Upper lobe of left lung (tissue), 6 donors: ENCODE measurements around the gene MANSC1. TPM values are rescaled to one million over a fixed set of nuclear protein-coding genes. Genes with fewer than 3 reads are reported as not detected.

ENCODE experiments used
- ATAC-seq, 2 donors: fragments of 200-7000 bp; cut with Tn5 transposase; one replicate each; pipeline ENCODE4 v1.9.1; 2022; ENCODE audit warnings: mild to moderate bottlenecking in 2 of 2, moderate library complexity in 2 of 2; ENCODE audit not compliant: low FRiP score in 2 of 2
- DNase-seq, 2 donors: peaks; one replicate each; pipeline ENCODE4 v3.0.0-alpha.2; 2019 to 2020
- H3K27ac ChIP-seq, 4 donors: fragments of 200-600 bp; sonication (generic); one replicate each; pipeline ENCODE4 v1.5.1; 2016 to 2019
- H3K27me3 ChIP-seq, 4 donors: fragments of 200-600 bp; sonication (generic); one replicate each; pipeline ENCODE4 v1.5.1; 2017 to 2019
- H3K36me3 ChIP-seq, 4 donors: fragments of 200-600 bp; sonication (generic); one replicate each; pipeline ENCODE4 v1.5.1; 2016 to 2019
- H3K4me1 ChIP-seq, 4 donors: fragments of 200-600 bp; sonication (generic); one replicate each; pipeline ENCODE4 v1.5.1; 2018 to 2019
- H3K4me3 ChIP-seq, 4 donors: fragments of 200-600 bp; sonication (generic); one replicate each; pipeline ENCODE4 v1.5.1; 2017 to 2019; ENCODE audit warnings: mild to moderate bottlenecking in 2 of 4, moderate library complexity in 1 of 4
- H3K9me3 ChIP-seq, 4 donors: fragments of 200-600 bp; sonication (generic); one replicate each; pipeline ENCODE4 v1.5.1; 2018 to 2019
- CTCF ChIP-seq, 6 experiments: fragments of 450-650 bp in 4 of 6; fragments of 200-600 bp in 2 of 6; sonication (generic) in 2 of 6; IDR thresholded peaks; one replicate each; pipeline ENCODE4 v1.5.1; 2016 to 2019; ENCODE audit warnings: antibody characterized with exemption in 6 of 6
- EP300 ChIP-seq, 4 donors: sonication (generic); formaldehyde crosslinking; IDR thresholded peaks; one replicate each; pipeline ENCODE4 v1.5.1; 2017; ENCODE audit warnings: antibody characterized with exemption in 4 of 4, control low read depth in 2 of 4
- POLR2A ChIP-seq, 4 donors: fragments of 450-650 bp; IDR thresholded peaks; one replicate each; pipeline ENCODE4 v1.5.1; 2016 to 2017; ENCODE audit warnings: antibody characterized with exemption in 4 of 4, mild to moderate bottlenecking in 2 of 4
- POLR2AphosphoS5 ChIP-seq, 2 donors: sonication (generic); formaldehyde crosslinking; IDR thresholded peaks; one replicate each; pipeline ENCODE4 v1.5.1; 2017; ENCODE audit warnings: antibody characterized with exemption in 2 of 2
- WGBS, 2 donors: methylation state at CpG; one replicate each; pipeline ENCODE4 v1.1.5; 2017 to 2018; 5-methylcytosine and 5-hydroxymethylcytosine counted together
- total RNA-seq, 6 donors: library from RNA; depleted of rRNA in 4 of 6; stranded (reverse); fragments of >200 nt in 4 of 6; gene quantifications; one replicate each; pipeline versions ENCODE4 v1.1.0 to v1.2.1, GENCODE V29; 2016 to 2021
- donor health status: DM: no; HTN: no; CAD: no; lungs with moderate emphysema.
- donor health status: DM: no; HTN: yes; CAD: no; lungs with severe emphysema.

The MANSC1 gene
- total RNA-seq, 6 donors from 2014 or later = 2.1 to 25.2 (median 14.0) TPM

DNA sequence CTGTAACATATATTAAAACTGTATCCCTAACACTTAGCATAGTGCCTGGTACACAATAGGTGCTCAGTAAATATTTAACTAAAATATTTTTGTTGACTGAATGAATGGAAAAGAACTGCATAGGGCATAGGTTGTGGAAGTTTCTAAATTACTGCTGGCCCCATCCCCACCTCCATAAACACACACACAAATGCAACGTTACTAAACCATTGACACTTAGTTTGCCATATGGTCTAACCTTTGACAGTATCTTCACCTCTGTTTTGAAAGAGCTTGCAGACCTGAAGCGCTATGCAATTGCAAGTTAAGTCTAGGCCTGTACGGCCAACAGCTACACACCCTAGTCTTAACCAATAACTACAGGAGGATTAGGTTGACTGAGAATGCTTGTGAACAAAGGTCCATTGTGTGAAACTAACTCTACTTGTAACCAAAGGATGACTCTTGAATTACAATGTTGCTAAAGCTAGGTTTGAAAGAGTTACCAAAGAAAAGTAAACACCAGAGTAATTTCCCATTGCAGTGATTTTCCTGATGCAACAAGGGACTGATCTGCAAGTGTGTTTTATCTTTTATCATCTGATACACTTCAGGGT, 924 bp upstream of the MANSC1 start:
- H3K9me3 ChIP-seq = no peaks in the 10 kb centered on the region
- no peaks in the 10 kb centered on the region for H3K27me3 ChIP-seq
- peak overlapping the region in 1 of 4 donors; percentile 84 for H3K4me3 ChIP-seq
- peak overlapping the region in 2 of 4 donors; percentile 89 to 91 for H3K27ac ChIP-seq
- DNase-seq = no peak
- no peak for TF ChIP-seq EP300 (IDR thresholded peaks at IDR 0.05)
- TF ChIP-seq CTCF (IDR thresholded peaks at IDR 0.05) = no peak
- TF ChIP-seq POLR2AphosphoS5 (IDR thresholded peaks at IDR 0.05) = no peak
- TF ChIP-seq POLR2A (IDR thresholded peaks at IDR 0.05) = no peak
- no peaks in the 10 kb centered on the region for H3K36me3 ChIP-seq
- WGBS, 2 donors = 86 to 100% methylated on average over 3 of the region's 3 CpGs
- H3K4me1 ChIP-seq = peaks cover 3 to 16% (median 8%) of the 10 kb centered on the region in 4 donors
- ATAC-seq = no peak

GRCh38 chr12:12338527-12339168, 11.4 kb downstream of the MANSC1 start:
- no peak for ATAC-seq
- TF ChIP-seq EP300 (IDR thresholded peaks at IDR 0.05) = no peak
- TF ChIP-seq POLR2AphosphoS5 (IDR thresholded peaks at IDR 0.05) = no peak
- no peak for TF ChIP-seq CTCF (IDR thresholded peaks at IDR 0.05)
- TF ChIP-seq POLR2A (IDR thresholded peaks at IDR 0.05) = no peak
- Histone ChIP-seq H3K27me3 (no peaks in the 10 kb centered on the region), H3K36me3 (peaks cover 0 to 26% (median 4%) of the 10 kb centered on the region in 4 donors), H3K27ac (peak overlapping the region in 3 of 4 donors; percentile 48 to 75 (median 68)), H3K9me3 (no peaks in the 10 kb centered on the region), H3K4me1 (peaks cover 14 to 28% (median 15%) of the 10 kb centered on the region in 4 donors), H3K4me3 (no peak overlapping the region)
- no peak for DNase-seq
- WGBS, 2 donors = 69 to 76% methylated on average over 8 of the region's 8 CpGs

- Histone ChIP-seq H3K36me3 (peaks cover 0 to 13% (median 1%) of the 10 kb centered on the region in 4 donors), H3K9me3 (no peaks in the 10 kb centered on the region), H3K27me3 (no peaks in the 10 kb centered on the region), H3K4me1 (peaks cover 25 to 45% (median 30%) of the 10 kb centered on the region in 4 donors), H3K27ac (no peak overlapping the region), H3K4me3 (no peak overlapping the region)
- ATAC-seq (no peak), DNase-seq (no peak)
- 100% methylated on average over 1 of the region's 1 CpG for WGBS, 2 donors
- TF ChIP-seq CTCF (IDR thresholded peaks at IDR 0.05) (no peak), POLR2A (IDR thresholded peaks at IDR 0.05) (no peak), EP300 (IDR thresholded peaks at IDR 0.05) (no peak), POLR2AphosphoS5 (IDR thresholded peaks at IDR 0.05) (no peak)
Measured at GRCh38 chr12:12336511-12336910, 13.5 kb downstream of the MANSC1 start.

GRCh38 chr12:12336049-12336411, 14.0 kb downstream of the MANSC1 start:
- ATAC-seq (peak; percentile 29 to 73), DNase-seq (peak in 1 of 2 donors; percentile 71)
- Histone ChIP-seq H3K9me3 (no peaks in the 10 kb centered on the region), H3K36me3 (peaks cover 0 to 8% (median 0%) of the 10 kb centered on the region in 4 donors), H3K27me3 (no peaks in the 10 kb centered on the region), H3K4me3 (no peak overlapping the region), H3K4me1 (peaks cover 25 to 45% (median 32%) of the 10 kb centered on the region in 4 donors), H3K27ac (no peak overlapping the region)
- WGBS, 2 donors = 60 to 69% methylated on average over 5 of the region's 5 CpGs
- TF ChIP-seq POLR2AphosphoS5 (IDR thresholded peaks at IDR 0.05) = no peak
- TF ChIP-seq POLR2A (IDR thresholded peaks at IDR 0.05) = no peak
- TF ChIP-seq EP300 (IDR thresholded peaks at IDR 0.05) = no peak
- no peak for TF ChIP-seq CTCF (IDR thresholded peaks at IDR 0.05)
